ENCODE results near the gene ARSH.
"Not testable (repeated sequence)": the region's sequence is repeated elsewhere in the genome, so short reads cannot be mapped to it uniquely, and the experiment has no call there.

Gene ARSH

DNA sequence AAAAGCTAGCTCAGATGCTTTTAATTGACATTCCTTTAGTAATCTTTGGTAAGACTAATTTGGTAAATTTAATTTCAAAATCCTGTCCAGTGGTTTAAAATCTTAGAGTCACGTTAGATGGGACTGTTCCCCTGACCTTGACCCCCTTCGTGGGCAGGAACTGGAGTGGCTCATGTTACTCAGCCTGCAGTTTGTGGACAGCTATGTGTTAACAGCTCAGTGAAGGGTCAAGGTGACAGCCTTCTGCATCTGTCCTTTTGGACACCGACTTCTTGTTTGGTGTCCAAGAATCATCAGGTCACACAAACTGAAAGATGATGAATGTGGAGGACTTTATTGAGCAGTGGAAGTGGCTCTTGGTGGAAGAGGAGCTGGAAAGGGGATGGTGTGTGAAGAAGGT, 37.9 kb downstream of the ARSH start:
- DNase-seq, result no peak

DNA sequence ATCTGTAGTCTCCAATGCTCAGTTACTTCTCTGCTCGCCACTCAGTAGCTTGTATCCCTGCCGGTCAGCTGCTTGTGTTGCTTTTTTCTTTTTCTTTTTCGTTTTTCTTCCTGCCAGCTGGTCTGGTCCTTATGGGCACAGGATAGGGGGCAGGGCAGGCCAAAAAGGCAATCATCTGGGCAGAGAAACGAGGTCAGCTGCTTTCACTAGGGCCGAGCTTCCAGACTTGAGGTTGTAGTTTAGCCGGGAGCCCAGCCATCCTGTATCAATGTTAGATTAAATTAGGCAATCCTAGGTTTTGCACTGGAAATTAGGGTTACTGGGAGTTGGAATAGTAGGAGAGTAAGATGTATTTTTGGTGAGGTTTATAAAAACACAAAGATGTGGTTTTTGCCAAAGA, 38.3 kb downstream of the ARSH start:
- DNase-seq, result no peak

DNA sequence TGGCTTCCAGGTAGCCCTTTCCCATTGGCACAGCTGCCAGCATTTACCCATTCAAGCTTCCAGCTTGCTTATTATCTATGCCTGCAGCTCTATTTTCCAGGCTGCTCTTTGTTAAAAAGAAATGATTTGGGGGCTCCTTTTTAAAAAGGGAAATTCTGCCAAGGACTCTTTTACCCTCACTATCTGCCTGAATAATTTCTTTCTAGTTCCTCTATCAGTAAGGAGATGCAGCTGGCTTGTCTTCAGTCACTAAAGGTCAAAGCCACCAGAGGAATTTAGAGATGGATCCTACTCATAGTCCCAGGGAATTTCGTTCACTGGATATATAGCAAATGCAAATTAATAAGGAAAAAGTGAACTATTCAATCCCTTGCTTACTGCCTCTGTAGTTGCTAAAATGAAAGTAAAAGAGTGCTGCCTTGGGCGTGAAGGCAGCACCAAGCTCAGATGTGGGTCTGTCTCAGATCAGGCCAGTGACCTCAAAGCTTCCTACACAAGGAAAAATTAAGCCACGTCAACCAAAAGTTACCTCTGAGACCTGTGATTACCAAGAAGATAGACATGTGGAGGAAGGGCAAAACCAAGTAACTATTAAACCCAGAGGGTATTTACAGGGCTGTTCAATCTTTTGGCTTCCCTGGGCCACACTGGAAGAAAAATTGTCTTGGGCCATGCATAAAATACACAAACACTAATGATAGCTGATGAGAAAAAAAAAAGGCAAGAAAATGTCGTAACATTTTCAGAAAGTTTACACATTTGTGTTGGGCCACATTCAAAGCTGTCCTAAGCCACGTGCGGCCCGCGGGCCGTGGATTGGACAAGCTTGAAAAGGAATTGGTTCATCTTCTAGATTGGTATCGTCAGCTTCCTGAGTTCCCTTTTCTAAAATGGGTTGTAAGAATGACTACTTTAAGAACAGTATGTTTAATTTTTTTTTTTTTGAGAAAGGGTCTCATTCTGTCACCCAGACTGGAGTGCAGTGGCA, 40.2 kb downstream of the ARSH start:
- DNase-seq, result no peak

DNA sequence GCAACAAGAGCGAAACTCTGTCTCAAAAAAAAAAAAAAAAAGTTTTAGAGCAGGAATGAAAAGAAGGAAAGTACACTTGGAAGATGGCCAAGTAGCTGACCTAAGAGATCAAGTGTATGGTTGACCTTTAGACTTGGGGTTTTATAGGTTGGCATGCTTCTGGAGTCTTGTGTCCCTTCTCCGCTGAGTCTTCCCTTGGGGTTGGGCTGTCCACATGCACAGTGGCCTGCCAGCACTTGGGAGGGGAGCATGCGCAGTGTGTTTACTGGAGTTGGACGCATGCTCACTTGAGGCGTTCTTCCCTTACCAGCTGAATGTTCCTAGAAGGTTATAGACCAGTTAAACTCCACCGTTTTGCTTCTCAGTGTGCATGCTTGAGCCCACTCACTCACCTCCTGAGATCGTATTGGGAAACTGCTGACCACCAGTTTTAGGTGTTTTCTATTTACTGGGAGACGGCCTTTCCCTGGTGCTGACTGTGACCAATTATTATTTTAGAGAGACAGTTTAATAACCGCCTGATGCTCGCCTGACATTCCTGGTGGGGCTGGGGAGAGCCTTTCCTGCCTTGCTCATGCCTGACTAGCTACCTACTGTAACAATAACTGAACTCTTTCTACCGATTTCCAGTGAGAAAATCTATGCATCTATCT, 44.3 kb downstream of the ARSH start:
- DNase-seq, result not testable (repeated sequence)

DNA sequence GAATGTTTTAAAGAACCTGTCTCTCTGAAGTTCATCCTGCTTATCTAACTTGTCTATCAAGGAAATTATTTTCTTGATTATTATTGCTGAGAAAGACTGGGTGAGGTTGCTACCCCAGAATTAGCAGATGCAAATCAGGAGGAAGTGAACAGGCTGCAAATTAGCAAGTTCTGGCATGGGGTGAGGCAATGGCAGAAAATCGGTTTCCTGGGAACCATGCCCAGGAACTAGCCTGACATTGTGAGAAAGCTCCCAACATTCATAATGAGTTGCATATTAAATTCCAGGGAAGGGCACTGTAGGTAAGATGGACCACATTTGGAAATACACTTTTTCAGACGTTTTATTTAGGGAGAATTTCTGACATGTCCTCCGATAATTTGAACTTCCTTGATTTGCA, 46.5 kb downstream of the ARSH start:
- DNase-seq, result no peak

DNA sequence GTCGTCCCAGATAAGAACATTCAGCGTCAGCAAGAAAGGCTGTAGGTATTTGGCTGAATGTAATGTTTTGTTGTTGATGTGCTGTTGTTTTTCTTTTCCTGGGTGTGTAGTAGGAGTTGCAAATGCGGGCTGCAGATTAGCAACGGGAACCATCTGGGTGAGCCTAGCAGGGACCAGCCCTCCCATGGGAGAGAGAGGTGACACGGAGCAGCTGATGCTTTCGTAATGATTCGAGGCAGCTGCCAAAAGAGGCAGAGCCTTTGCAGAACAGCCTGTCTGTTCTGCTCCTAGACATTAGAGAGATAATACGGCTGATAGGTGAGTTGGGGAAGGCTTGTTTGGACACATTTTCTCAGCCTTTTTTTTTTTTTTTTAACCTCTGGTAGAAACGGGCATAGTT, 60.2 kb downstream of the ARSH start:
- DNase-seq, result no peak

DNA sequence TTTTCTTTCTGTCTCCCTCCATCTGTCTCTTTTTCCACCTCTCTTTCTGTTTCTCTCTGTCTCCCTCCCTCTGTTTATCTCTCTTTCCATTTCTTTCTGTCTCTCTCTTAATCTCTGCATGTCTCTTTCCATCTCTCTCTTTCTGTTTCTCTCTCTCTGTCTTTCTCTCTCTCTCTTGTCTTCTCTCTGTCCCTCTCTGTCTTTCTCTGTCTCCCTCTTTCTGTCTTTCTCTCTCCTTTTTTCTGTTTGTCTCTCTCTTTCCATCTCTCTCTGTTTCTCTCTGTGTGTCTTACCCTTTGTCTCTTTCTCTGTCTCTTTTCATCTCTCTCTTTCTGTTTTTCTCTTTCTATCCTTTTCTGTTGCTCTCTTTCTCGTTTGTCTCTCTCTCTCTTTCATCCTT, 69.6 kb downstream of the ARSH start:
- no peak for DNase-seq

DNA sequence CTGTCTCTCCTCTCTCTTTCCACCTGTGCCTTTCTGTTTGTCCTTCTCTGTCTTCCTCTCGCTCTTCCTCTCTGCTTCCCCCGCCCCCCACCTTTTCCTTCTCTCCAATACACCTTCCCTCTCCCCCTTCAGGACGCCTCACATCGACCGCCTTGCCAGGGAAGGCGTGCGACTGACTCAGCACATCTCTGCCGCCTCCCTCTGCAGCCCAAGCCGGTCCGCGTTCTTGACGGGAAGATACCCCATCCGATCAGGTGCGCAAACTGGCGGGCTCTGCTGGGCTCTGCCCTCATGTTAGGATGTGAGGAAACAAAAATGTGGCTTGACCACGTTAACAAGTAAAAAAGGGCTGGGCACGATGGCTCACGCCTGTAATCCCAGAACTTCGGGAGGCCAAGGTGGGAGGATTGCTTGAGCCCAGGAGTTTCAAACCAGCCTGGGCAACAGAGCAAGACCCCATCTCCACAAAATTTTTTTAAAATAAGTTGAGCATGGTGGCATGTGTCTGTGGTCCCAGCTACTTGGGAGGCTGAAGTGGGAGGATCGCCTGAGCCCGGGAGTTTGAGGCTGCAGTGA, 70.2 kb downstream of the ARSH start:
- DNase-seq, result no peak
